ENCODE measurements around the gene GUCY2C.

DNA sequence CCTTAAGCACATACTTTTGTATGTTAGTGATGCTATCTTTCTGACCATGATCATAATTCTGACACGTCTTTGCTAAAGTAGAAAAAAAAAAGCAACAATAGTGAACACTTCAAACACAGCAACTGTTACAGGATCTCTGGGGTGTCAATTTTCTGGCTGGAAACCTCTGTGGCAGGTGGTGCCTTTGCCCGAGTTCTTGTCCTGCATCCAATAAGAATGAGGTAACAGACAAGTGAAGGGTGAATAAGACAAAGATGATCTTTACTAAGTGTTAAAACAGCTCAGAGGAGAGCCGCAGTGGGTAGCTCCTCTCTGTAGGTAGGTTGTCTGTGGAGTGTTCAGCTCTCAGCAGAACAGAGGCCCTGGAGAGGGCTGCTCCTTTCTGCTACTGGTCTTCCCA, 107.8 kb downstream of the GUCY2C start:
- TF ChIP-seq TARDBP (IDR thresholded peaks at IDR 0.05): no peak
- TF ChIP-seq NFRKB (IDR thresholded peaks at IDR 0.05): no peak
- TF ChIP-seq BHLHE40 (IDR thresholded peaks at IDR 0.05; ENCODE audit: borderline replicate concordance): no peak
- no peak for TF ChIP-seq ELF4 (IDR thresholded peaks at IDR 0.05)
- no peak for TF ChIP-seq SP1 (IDR thresholded peaks at IDR 0.05)
- no peak for TF ChIP-seq LEF1 (IDR thresholded peaks at IDR 0.05; ENCODE audit: borderline replicate concordance)
- no peak for TF ChIP-seq SUZ12 (IDR thresholded peaks at IDR 0.05)
- no peak for TF ChIP-seq L3MBTL2 (conservative IDR thresholded peaks at IDR 0.05)
- TF ChIP-seq FOXA1 (IDR thresholded peaks at IDR 0.05): no peak

Measured in HEK293T (cell line).